Aortic smooth muscle cell (primary cell): ENCODE data around the gene MATK. TPM values are rescaled to one million over a fixed set of nuclear protein-coding genes. Genes with fewer than 3 reads are reported as not detected.

Experiments used
- total RNA-seq: library from RNA; depleted of rRNA; stranded (reverse); fragments of >200 nt; gene quantifications from 2 replicates; pipeline ENCODE4 v1.2.3, GENCODE V29; 2014

Gene MATK, protein sequence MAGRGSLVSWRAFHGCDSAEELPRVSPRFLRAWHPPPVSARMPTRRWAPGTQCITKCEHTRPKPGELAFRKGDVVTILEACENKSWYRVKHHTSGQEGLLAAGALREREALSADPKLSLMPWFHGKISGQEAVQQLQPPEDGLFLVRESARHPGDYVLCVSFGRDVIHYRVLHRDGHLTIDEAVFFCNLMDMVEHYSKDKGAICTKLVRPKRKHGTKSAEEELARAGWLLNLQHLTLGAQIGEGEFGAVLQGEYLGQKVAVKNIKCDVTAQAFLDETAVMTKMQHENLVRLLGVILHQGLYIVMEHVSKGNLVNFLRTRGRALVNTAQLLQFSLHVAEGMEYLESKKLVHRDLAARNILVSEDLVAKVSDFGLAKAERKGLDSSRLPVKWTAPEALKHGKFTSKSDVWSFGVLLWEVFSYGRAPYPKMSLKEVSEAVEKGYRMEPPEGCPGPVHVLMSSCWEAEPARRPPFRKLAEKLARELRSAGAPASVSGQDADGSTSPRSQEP
- not detected in 2 replicates for total RNA-seq

GRCh38 chr19:3785938-3786824 lies at the start of gene MATK:
TSS of gene MATK (minus strand) at chr19:3786381. CDS start at chr19:3785135, 1,246 bp downstream.

DNA sequence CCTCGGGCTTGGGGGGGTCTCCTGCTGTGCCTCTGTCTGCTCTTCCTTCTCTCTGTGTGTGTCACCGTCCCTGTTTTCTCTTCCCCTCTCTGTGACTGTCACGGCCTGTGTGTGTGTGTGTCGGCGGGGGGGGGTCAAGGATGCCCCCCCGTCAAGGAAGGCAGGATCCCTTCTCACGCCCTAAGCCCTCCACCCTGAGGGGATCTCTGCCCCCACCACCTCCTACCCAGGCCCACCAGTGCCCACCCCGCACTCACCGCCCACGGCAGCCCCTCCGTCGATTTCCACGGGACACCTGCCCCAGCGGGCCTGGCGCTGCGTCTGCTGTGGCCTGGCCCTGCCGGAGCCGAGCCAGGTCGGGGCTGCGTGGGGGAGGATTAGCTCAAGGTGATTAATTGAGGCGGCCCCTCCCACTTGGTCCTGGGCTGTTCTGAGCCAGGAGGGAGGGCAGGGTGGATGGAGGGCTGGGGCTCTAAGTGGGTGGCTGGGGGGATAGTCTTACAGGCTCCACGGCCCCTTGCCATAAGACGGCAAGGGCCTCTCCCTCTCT lies 14.2 kb downstream of the MATK start, which contains the start of gene RAX2:
Gene RAX2, minus strand, starts transcription at position 323 of the 550 bp plus-strand sequence. CDS start 486 bp downstream, outside the sequence.

GRCh38 chr19:3762501-3763459 lies 23.4 kb downstream of the MATK start, which contains the start of gene MRPL54:
TSS of gene MRPL54 (plus strand) at chr19:3762682. CDS start at chr19:3762701, 19 bp downstream.

DNA sequence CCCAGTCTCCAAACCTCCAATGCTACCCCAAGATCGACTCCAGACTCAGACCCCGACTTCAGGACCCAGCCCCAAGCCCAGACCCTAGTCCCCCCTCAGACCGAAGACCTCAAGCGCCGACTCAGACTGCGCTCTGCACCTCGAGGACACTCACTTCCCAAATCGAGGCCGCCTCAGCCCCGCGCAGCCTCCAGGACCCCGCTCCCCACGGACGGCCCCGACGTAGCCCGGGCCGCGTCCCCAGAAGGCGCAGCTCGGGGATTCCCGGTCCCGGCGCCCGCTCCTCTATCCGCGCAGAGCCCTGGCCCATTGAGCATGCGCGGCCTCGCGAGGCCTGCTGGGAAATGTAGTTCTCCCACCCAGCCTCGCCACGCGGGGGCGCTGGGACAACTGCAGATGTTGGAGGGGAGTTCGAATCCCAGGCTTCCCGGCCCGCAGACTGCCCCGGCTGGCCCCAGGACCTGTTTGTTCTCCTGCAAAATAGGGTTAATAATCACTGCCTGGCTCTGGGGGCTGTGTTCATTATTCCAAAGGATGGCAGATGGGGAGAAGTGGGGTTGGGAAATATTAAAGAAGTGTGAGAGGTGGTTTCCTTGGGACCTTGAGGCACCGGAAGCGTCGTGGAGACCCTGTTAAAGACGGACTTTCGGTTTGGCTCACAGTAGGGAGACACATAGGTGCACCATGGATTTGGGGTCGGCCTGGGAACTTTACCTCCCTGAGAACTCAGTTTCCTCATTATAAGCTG lies 24.6 kb downstream of the MATK start, which contains the start of gene APBA3:
Gene APBA3, minus strand, starts transcription at position 311 of the 748 bp plus-strand sequence. CDS start 1,428 bp downstream, outside the sequence.

Other genes with a start within 250 kb of the MATK start
- not detected in 2 replicates for gene TEKTIP1, start 247.2 kb downstream of the MATK start, total RNA-seq
- 86.3 and 130 TPM in 2 replicates for gene MFSD12, start 228.8 kb downstream of the MATK start, total RNA-seq
- 84.4 and 98.6 TPM in 2 replicates for gene HMG20B, start 213.4 kb downstream of the MATK start, total RNA-seq
- under 0.01 and 0.06 TPM in 2 replicates for gene GIPC3, start 200.9 kb downstream of the MATK start, total RNA-seq
- gene TBXA2R, start 179.5 kb downstream of the MATK start, total RNA-seq, result 4.0 and 6.3 TPM in 2 replicates
- gene CACTIN, start 159.6 kb downstream of the MATK start, total RNA-seq, result 18.2 and 24.6 TPM in 2 replicates
- 21.8 and 26.9 TPM in 2 replicates for gene PIP5K1C, start 85.9 kb downstream of the MATK start, total RNA-seq
- not detected in 2 replicates for gene TJP3, start 78.0 kb downstream of the MATK start, total RNA-seq
- gene APBA3, start 24.7 kb downstream of the MATK start, total RNA-seq, result 10.6 and 12.2 TPM in 2 replicates
- gene MRPL54, start 23.7 kb downstream of the MATK start, total RNA-seq, result 48.9 and 52.3 TPM in 2 replicates
- gene RAX2, start 14.2 kb downstream of the MATK start, total RNA-seq, result not detected in 2 replicates
- gene ZFR2, start 82.7 kb upstream of the MATK start, total RNA-seq, result not detected in 2 replicates
- not detected in 2 replicates for gene ATCAY, start 94.3 kb upstream of the MATK start, total RNA-seq
- not detected in 2 replicates for gene NMRK2, start 146.7 kb upstream of the MATK start, total RNA-seq
- 124 and 128 TPM in 2 replicates for gene DAPK3, start 184.7 kb upstream of the MATK start, total RNA-seq
- 2,339 and 2,659 TPM in 2 replicates for gene EEF2, start 199.1 kb upstream of the MATK start, total RNA-seq
- 15.8 and 17.7 TPM in 2 replicates for gene PIAS4, start 221.4 kb upstream of the MATK start, total RNA-seq